Measurements from ENCODE around the gene EGLN2.
A peak's percentile ranks its signal among the peaks of the same experiment; 100 is the strongest.
"Not testable (repeated sequence)": the region's sequence is repeated elsewhere in the genome, so short reads cannot be mapped to it uniquely, and the experiment has no call there.

EGLN2 gene

GRCh38 chr19:40776932-40777644 is 21.9 kb upstream of the EGLN2 start:
- peak; percentile 97 to 98 for DNase-seq

- DNase-seq = no peak
Observed at GRCh38 chr19:40777645-40777936, 21.4 kb upstream of the EGLN2 start.

GRCh38 chr19:40777937-40778705 is 20.9 kb upstream of the EGLN2 start, which contains the start of gene RAB4B:
Gene RAB4B, plus strand, starts transcription at chr19:40778247. Its CDS starts 129 bp downstream, at chr19:40778376.
- DNase-seq = peak; percentile 100

- peak; percentile 47 to 68 for DNase-seq
Observed at GRCh38 chr19:40778706-40779284, 20.2 kb upstream of the EGLN2 start.

- DNase-seq = no peak
Observed at GRCh38 chr19:40780582-40780981, 18.4 kb upstream of the EGLN2 start.

GRCh38 chr19:40781140-40781539 is 17.9 kb upstream of the EGLN2 start:
- no peak for DNase-seq

- DNase-seq = no peak
Observed at GRCh38 chr19:40783711-40784110, 15.3 kb upstream of the EGLN2 start.

- not testable (repeated sequence) for DNase-seq
Observed at GRCh38 chr19:40784146-40784545, 14.8 kb upstream of the EGLN2 start.

GRCh38 chr19:40785526-40785925 is 13.5 kb upstream of the EGLN2 start:
- peak in 1 of 2 donors; percentile 28 for DNase-seq

- DNase-seq = no peak
Observed at GRCh38 chr19:40786060-40787037, 12.6 kb upstream of the EGLN2 start.

- DNase-seq = no peak
Observed at GRCh38 chr19:40791349-40791748, 7.6 kb upstream of the EGLN2 start.

- DNase-seq = no peak
Observed at GRCh38 chr19:40791996-40792395, 7.0 kb upstream of the EGLN2 start.

- DNase-seq = no peak
Observed at GRCh38 chr19:40797166-40797962, 1.6 kb upstream of the EGLN2 start.

GRCh38 chr19:40797963-40798682 is 868 bp upstream of the EGLN2 start:
- DNase-seq = peak; percentile 48 to 68

GRCh38 chr19:40799558-40800338 is 757 bp downstream of the EGLN2 start:
- peak; percentile 48 to 62 for DNase-seq

GRCh38 chr19:40800339-40800996 is 1.5 kb downstream of the EGLN2 start:
- DNase-seq = no peak

- no peak for DNase-seq
Observed at GRCh38 chr19:40800997-40801377, 2.0 kb downstream of the EGLN2 start.

- no peak for DNase-seq
Observed at GRCh38 chr19:40801426-40802299, 2.7 kb downstream of the EGLN2 start.

Data from inflammatory macrophage treated with lipopolysaccharide for 1 hour (primary cell).